ENCODE measurements around the gene C1QTNF2. TPM values are rescaled to one million over a fixed set of nuclear protein-coding genes. Genes with fewer than 3 reads are reported as not detected.

Gene C1QTNF2
- polyA plus RNA-seq, 1 experiment: 1.1 TPM

- TF ChIP-seq, protein P1, sequence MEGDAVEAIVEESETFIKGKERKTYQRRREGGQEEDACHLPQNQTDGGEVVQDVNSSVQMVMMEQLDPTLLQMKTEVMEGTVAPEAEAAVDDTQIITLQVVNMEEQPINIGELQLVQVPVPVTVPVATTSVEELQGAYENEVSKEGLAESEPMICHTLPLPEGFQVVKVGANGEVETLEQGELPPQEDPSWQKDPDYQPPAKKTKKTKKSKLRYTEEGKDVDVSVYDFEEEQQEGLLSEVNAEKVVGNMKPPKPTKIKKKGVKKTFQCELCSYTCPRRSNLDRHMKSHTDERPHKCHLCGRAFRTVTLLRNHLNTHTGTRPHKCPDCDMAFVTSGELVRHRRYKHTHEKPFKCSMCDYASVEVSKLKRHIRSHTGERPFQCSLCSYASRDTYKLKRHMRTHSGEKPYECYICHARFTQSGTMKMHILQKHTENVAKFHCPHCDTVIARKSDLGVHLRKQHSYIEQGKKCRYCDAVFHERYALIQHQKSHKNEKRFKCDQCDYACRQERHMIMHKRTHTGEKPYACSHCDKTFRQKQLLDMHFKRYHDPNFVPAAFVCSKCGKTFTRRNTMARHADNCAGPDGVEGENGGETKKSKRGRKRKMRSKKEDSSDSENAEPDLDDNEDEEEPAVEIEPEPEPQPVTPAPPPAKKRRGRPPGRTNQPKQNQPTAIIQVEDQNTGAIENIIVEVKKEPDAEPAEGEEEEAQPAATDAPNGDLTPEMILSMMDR (IDR thresholded peaks at IDR 0.05; ENCODE audit: low read depth, low read length): no peak
- ChIA-PET CTCF (interaction anchor here (1.1 to 3.4 kb wide), 2 partner anchors 10 to 328 kb away, joined by 3 to 20 read pairs; no protein-coding TSS in a partner anchor), POLR2A (no interaction called here)
- no peak overlapping the region for H3K27ac ChIP-seq (ENCODE audit: low read depth, low read length)
- no peaks in the 10 kb centered on the region for H3K27me3 ChIP-seq (ENCODE audit: control insufficient read depth, insufficient read depth, low read length)
- H3K9me3 ChIP-seq (ENCODE audit: control insufficient read depth, insufficient read depth, low read length): no peaks in the 10 kb centered on the region; the same call in 1 of the 2 replicates
- DNase-seq (ENCODE audit: low read depth, low spot score): no peak
- no peak overlapping the region for H3K4me3 ChIP-seq (ENCODE audit: low read depth, low read length)
Measured at GRCh38 chr5:160349249-160349934, 21.0 kb downstream of the C1QTNF2 start.

DNA sequence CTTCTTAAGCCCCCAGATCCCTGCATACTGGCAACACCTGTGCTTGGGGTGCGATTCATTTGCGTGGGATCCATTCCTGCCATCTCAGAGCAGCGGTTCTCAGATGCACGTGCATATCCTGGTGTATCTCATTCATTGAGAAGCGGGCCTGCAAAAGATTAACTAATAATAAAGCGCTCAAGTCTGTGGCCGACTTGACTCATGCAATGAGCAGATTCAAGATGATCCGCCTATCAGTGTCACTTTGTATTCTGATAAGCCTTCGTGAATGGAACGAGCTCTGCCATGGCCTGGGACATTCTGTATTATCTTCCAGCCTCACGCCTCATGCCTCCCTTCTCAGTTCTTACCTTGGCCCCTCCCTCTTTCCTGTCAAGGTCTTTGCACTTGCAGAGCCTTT, 22.3 kb downstream of the C1QTNF2 start:
- DNase-seq (ENCODE audit: low read depth, low spot score): no peak
- Histone ChIP-seq H3K4me3 (ENCODE audit: low read depth, low read length) (no peak overlapping the region), H3K9me3 (ENCODE audit: control insufficient read depth, insufficient read depth, low read length) (no peaks in the 10 kb centered on the region; the same call in 1 of the 2 replicates), H3K27me3 (ENCODE audit: control insufficient read depth, insufficient read depth, low read length) (no peaks in the 10 kb centered on the region), H3K27ac (ENCODE audit: low read depth, low read length) (no peak overlapping the region)
- ChIA-PET POLR2A (no interaction called here), CTCF (interaction anchor here (0.6 to 3.4 kb wide), 6 partner anchors 9 to 326 kb away, joined by 3 to 20 read pairs (median 4); no protein-coding TSS in a partner anchor)
- TF ChIP-seq, protein P1 (IDR thresholded peaks at IDR 0.05; ENCODE audit: low read depth, low read length): no peak

- H3K4me3 ChIP-seq (ENCODE audit: low read depth, low read length): no peak overlapping the region
- CTCF ChIA-PET: interaction anchor here (0.7 to 5.6 kb wide), 4 partner anchors 29 to 326 kb away, joined by 4 to 73 read pairs (median 14); no protein-coding TSS in a partner anchor
- no peak overlapping the region for H3K27ac ChIP-seq (ENCODE audit: low read depth, low read length)
- H3K27me3 ChIP-seq (ENCODE audit: control insufficient read depth, insufficient read depth, low read length): no peaks in the 10 kb centered on the region
- DNase-seq (ENCODE audit: low read depth, low spot score): no peak
- TF ChIP-seq, protein P1 (IDR thresholded peaks at IDR 0.05; ENCODE audit: low read depth, low read length): no peak
- POLR2A ChIA-PET: no interaction called here
- no peaks in the 10 kb centered on the region; the same call in 1 of the 2 replicates for H3K9me3 ChIP-seq (ENCODE audit: control insufficient read depth, insufficient read depth, low read length)
Measured at GRCh38 chr5:160347448-160347847, 23.0 kb downstream of the C1QTNF2 start.

- Histone ChIP-seq H3K27me3 (ENCODE audit: control insufficient read depth, insufficient read depth, low read length) (no peaks in the 10 kb centered on the region), H3K4me3 (ENCODE audit: low read depth, low read length) (no peak overlapping the region), H3K27ac (ENCODE audit: low read depth, low read length) (no peak overlapping the region), H3K9me3 (ENCODE audit: control insufficient read depth, insufficient read depth, low read length) (no peaks in the 10 kb centered on the region)
- TF ChIP-seq, protein P1 (IDR thresholded peaks at IDR 0.05; ENCODE audit: low read depth, low read length): no peak
- no peak for DNase-seq (ENCODE audit: low read depth, low spot score)
- CTCF ChIA-PET: interaction anchor here (0.6 to 12.1 kb wide), 4 partner anchors 143 to 319 kb away, joined by 3 to 190 read pairs (median 38); no protein-coding TSS in a partner anchor
- POLR2A ChIA-PET: interaction anchor here (0.6 to 1.0 kb wide), 3 partner anchors 17 to 81 kb away, joined by 3 to 4 read pairs (median 3); no protein-coding TSS in a partner anchor
Measured at GRCh38 chr5:160342413-160342941, 27.9 kb downstream of the C1QTNF2 start.
